Spleen (tissue), 7 donors: Measurements from ENCODE around the gene TEX29.

Source experiments
- POLR2A ChIP-seq, 3 donors: fragments of 450-650 bp; IDR thresholded peaks; one replicate each; pipeline ENCODE4 v1.5.1; 2017; ENCODE audit warnings: antibody characterized with exemption in 3 of 3, mild to moderate bottlenecking in 1 of 3
- POLR2AphosphoS5 ChIP-seq, 3 donors: sonication (generic); formaldehyde crosslinking; IDR thresholded peaks; one replicate each; pipeline ENCODE4 v1.5.1; 2017; ENCODE audit warnings: antibody characterized with exemption in 3 of 3
- TF ChIP-seq, protein P1 (sequence below), 11 experiments: fragments of 200-600 bp in 7 of 11; fragments of 450-650 bp in 4 of 11; sonication (generic) in 4 of 11; IDR thresholded peaks in 8 of 11; conservative IDR thresholded peaks in 3 of 11; 1 replicate in 7 of 11; 2 replicates in 4 of 11; pipeline versions ENCODE4 v1.4.0 to v1.8.0; 2016 to 2021; ENCODE audit warnings: antibody characterized with exemption in 11 of 11, inconsistent platforms in 4 of 11, mild to moderate bottlenecking in 1 of 11
- donor health status: DM: no; HTN: no; CAD: no; lungs with moderate emphysema.
- donor health status: DM: no; HTN: no; CAD: no.
- donor health status: DM: no; HTN: no; CAD: no.

DNA sequence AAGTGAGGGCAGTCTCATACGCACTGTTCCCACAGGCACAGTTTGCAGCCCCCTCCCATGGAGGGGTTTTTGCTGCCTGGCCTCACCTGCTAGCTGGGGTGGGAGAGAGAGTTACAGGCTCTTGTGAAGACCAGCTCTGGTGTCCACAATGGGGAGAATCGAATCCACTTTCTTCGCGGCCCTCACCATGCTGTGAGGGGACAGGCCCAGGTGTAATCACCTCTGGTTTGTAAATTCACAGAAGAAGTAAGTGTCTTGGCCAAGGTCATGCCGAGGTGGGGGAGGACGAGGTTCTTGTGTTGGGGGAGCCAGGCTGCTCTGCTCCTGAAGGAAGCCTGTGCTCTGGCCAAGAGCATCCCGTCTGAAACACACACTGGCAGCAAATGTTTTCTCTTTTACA, 39.5 kb downstream of the TEX29 start:
- TF ChIP-seq, protein P1, sequence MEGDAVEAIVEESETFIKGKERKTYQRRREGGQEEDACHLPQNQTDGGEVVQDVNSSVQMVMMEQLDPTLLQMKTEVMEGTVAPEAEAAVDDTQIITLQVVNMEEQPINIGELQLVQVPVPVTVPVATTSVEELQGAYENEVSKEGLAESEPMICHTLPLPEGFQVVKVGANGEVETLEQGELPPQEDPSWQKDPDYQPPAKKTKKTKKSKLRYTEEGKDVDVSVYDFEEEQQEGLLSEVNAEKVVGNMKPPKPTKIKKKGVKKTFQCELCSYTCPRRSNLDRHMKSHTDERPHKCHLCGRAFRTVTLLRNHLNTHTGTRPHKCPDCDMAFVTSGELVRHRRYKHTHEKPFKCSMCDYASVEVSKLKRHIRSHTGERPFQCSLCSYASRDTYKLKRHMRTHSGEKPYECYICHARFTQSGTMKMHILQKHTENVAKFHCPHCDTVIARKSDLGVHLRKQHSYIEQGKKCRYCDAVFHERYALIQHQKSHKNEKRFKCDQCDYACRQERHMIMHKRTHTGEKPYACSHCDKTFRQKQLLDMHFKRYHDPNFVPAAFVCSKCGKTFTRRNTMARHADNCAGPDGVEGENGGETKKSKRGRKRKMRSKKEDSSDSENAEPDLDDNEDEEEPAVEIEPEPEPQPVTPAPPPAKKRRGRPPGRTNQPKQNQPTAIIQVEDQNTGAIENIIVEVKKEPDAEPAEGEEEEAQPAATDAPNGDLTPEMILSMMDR (IDR thresholded peaks at IDR 0.05 in 8 of 11, conservative IDR thresholded peaks at IDR 0.05 in 3 of 11), result no peak
- TF ChIP-seq POLR2A (IDR thresholded peaks at IDR 0.05) (no peak), POLR2AphosphoS5 (IDR thresholded peaks at IDR 0.05) (no peak)
